ENCODE measurements around the gene SPNS2.

- TF ChIP-seq, protein P1, sequence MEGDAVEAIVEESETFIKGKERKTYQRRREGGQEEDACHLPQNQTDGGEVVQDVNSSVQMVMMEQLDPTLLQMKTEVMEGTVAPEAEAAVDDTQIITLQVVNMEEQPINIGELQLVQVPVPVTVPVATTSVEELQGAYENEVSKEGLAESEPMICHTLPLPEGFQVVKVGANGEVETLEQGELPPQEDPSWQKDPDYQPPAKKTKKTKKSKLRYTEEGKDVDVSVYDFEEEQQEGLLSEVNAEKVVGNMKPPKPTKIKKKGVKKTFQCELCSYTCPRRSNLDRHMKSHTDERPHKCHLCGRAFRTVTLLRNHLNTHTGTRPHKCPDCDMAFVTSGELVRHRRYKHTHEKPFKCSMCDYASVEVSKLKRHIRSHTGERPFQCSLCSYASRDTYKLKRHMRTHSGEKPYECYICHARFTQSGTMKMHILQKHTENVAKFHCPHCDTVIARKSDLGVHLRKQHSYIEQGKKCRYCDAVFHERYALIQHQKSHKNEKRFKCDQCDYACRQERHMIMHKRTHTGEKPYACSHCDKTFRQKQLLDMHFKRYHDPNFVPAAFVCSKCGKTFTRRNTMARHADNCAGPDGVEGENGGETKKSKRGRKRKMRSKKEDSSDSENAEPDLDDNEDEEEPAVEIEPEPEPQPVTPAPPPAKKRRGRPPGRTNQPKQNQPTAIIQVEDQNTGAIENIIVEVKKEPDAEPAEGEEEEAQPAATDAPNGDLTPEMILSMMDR (IDR thresholded peaks at IDR 0.05) = no peak
- no peak for TF ChIP-seq ZFX (IDR thresholded peaks at IDR 0.05; ENCODE audit: borderline replicate concordance)
These were observed 75.0 kb downstream of the SPNS2 start for GRCh38 chr17:4573669-4574068.

Measured in 22Rv1 (cell line).